Spinal cord (tissue), 10 donors: ENCODE results near the gene JAG1. TPM values are rescaled to one million over a fixed set of nuclear protein-coding genes. Genes with fewer than 3 reads are reported as not detected.

Source experiments
- DNase-seq, 6 donors: peaks; one replicate each; pipeline versions ENCODE4 v3.0.0 to v3.0.0-alpha.2; 2013 to 2015; ENCODE audit warnings: low spot score in 6 of 6, low read depth in 4 of 6
- H3K27ac ChIP-seq: one replicate; pipeline ENCODE4 v1.5.1; 2013; ENCODE audit warnings: low read depth, low read length, control low read depth
- H3K27me3 ChIP-seq: one replicate; pipeline ENCODE4 v1.6.1; 2013; ENCODE audit warnings: low read length; ENCODE audit not compliant: control insufficient read depth, insufficient read depth
- H3K36me3 ChIP-seq: one replicate; pipeline ENCODE4 v1.6.1; 2013; ENCODE audit warnings: low read length; ENCODE audit not compliant: control insufficient read depth, insufficient read depth
- H3K4me1 ChIP-seq: one replicate; pipeline ENCODE4 v1.6.1; 2013; ENCODE audit warnings: low read length; ENCODE audit not compliant: control insufficient read depth, insufficient read depth
- H3K4me3 ChIP-seq: one replicate; pipeline ENCODE4 v1.5.1; 2013; ENCODE audit warnings: low read depth, low read length, control low read depth
- H3K9me3 ChIP-seq: one replicate; pipeline ENCODE4 v1.6.1; 2013; ENCODE audit warnings: low read length; ENCODE audit not compliant: control insufficient read depth, insufficient read depth
- WGBS: methylation state at CpG from one replicate; pipeline ENCODE4 v1.1.5; 2013; ENCODE audit warnings: missing lambda C conversion rate; ENCODE audit not compliant: insufficient coverage; 5-methylcytosine and 5-hydroxymethylcytosine counted together
- polyA plus RNA-seq, 2 donors: library from polyadenylated mRNA; unstranded; fragments of 120-200 nt; gene quantifications; one replicate each; pipeline ENCODE4 v1.2.1, GENCODE V29; 2013; ENCODE audit not compliant: insufficient read length in 2 of 2
- total RNA-seq, 2 donors: library from RNA; depleted of rRNA in 1 of 2; stranded (reverse); fragments of 120-200 nt in 1 of 2; fragments of >200 nt in 1 of 2; gene quantifications; one replicate each; pipeline versions ENCODE4 v1.2.3 to v1.2.4, GENCODE V29; 2013 to 2014
- donor health status: healthy.

JAG1 gene
- total and polyA plus RNA-seq, 4 donors: 24.5 to 74.5 (median 47.3) TPM

DNA sequence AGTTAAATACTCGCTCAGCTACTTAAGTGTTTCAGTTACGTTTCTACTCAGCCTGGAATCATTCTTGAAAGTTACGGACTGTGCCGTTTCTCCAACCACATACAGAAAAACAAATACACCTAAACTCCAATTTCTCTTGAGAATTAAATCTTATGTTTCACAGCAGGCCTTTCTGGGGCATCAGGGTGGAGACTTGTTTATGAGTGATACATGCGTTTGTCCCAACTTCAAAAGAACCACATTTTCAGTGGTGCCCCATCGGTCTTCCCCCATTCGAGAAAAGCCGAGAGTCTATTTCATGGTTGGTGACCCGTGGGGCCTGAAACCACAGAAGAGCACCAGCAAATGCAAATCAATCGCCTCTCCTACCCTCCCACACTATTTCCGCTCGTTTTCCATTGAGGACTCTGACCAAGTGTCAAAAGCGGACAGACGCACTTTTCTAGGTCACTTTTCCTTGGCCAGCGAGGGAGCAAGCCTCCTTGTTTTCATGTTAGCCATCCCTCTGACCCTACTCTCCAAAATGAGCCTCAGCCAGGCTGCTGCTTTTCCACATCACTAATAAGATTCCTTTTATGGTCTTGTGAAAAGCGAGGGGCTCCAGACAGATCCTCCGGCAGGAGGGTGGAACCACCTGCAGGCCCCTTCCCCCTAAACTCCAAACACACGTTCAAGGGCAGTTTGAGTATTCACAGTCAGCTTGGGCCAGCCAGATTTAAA is 3.1 kb downstream of the JAG1 start:
- Histone ChIP-seq H3K27ac (peak overlapping the region; percentile 80), H3K4me1 (peaks cover 54% of the 10 kb centered on the region), H3K4me3 (peak overlapping the region; percentile 89), H3K36me3 (peaks cover 6% of the 10 kb centered on the region), H3K27me3 (peaks cover 12% of the 10 kb centered on the region), H3K9me3 (no peaks in the 10 kb centered on the region)
- WGBS: 38% methylated on average over 14 of the region's 18 CpGs
- peak in 1 of 6 donors; percentile 55 for DNase-seq

DNA sequence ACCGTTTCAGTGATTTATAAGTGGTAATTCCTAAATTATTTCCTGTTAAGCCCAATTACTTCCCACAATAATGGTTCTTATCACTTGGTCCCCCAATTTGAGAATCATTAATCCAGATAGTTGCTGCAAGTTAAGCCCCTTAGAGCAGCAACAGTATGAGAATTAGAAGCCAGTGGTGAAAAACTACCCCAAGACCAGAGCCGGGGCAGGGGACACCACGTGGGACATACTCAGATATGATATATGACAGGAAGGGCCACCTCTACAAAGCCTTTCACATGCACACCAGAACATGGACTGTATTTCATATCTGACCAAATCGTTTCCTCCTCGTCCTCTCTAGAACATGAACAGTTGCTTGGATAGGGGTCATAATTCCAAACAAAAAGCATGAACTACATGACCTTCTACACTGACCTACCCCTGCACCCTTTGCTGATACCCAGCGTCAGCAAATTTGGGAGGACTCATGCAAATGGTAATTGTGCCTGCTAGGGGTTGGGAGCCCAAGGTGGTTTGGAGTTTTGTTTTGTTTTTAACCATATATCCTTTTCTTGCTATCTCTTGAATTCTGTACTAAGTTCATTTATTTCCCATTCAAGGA is 3.9 kb downstream of the JAG1 start:
- WGBS: 54% methylated on average over 2 of the region's 6 CpGs
- peaks cover 12% of the 10 kb centered on the region for H3K27me3 ChIP-seq
- peaks cover 6% of the 10 kb centered on the region for H3K36me3 ChIP-seq
- H3K27ac ChIP-seq: no peak overlapping the region
- no peak for DNase-seq
- no peaks in the 10 kb centered on the region for H3K9me3 ChIP-seq
- no peak overlapping the region for H3K4me3 ChIP-seq
- peaks cover 54% of the 10 kb centered on the region for H3K4me1 ChIP-seq

DNA sequence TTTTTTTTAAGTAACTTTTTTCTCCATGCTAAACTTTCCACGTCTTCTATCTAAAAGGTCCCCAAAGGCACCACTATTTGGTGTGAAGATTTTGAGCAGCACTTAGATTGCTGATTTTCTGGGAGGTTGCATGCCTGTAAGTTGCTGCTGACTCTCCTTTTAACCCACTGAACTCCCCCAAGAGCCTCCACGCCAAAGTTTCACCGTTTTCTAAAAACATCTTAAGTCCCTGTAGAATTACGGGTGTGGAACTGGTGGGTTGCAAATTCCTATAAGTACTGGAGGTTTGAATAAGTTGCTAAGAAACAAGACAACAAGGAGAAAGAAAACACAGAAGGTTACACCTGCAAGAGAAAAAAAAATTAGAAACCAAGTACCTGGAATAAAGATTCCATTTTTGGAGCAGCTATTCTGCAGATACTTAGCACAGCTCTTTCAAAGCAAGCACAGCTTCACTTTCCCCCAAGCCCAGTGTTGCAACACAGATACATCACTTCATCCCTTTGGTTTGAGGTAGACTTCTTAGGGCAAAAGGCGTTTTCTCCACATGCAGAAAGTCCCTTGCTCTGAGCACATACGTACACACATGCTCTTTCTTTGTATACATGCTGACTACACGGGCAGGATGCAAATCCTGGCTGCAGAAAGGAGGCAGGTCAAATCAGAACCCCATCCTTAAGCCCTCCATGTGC is 5.0 kb downstream of the JAG1 start:
- Histone ChIP-seq H3K27me3 (peaks cover 12% of the 10 kb centered on the region), H3K4me1 (peaks cover 46% of the 10 kb centered on the region), H3K4me3 (no peak overlapping the region), H3K9me3 (no peaks in the 10 kb centered on the region), H3K27ac (no peak overlapping the region), H3K36me3 (peaks cover 6% of the 10 kb centered on the region)
- DNase-seq: no peak
- 85% methylated on average over 3 of the region's 7 CpGs for WGBS

DNA sequence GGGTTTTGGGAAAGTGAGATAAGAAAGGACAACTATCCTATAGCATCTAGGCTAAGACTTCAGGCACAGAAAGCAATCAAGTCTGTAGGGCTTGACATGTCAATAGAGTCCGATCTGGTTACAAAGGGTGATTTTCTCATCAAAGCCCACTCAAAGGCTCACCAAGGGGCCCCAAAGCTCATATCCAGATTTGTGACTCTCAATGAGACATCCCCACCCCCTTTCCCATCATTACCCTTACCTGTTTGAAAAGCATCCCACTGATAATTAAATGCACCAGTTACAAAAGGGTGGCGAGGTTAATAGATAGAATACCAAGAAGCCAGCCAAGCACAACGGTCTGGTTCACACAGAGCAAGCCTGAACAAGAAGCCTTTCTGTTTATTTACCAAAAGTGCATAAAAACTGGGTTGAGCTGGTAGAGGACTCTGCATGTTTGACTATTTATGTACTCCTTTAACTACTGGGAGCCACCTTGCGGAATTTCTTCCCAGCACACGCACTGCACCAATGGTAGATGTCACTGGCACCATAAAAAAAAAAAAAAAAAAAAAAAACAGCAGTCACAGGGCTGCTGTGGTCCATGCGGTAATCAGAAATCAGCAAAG is 6.1 kb downstream of the JAG1 start:
- 42% methylated on average over 2 of the region's 6 CpGs for WGBS

DNA sequence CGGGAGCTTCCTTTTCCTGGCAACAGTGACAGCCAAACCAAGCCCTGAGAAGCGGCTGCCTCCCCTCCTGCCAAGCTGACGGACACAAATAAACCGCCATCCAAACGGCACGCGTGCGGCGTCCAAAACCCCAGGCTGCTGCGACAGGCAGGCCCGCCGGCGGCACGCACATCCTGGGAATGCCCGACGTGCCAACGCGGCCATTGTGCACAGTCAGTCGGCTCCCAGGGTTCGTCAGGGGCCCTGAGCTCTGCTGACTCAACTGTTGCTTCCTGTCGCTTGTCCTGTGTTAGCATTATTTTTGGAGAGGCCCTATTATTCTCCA is 6.8 kb downstream of the JAG1 start:
- Histone ChIP-seq H3K36me3 (peaks cover 14% of the 10 kb centered on the region), H3K9me3 (no peaks in the 10 kb centered on the region), H3K27me3 (peaks cover 4% of the 10 kb centered on the region), H3K27ac (peak overlapping the region; percentile 45), H3K4me3 (no peak overlapping the region), H3K4me1 (peaks cover 32% of the 10 kb centered on the region)
- WGBS: 24% methylated on average over 20 of the region's 21 CpGs
- peak in 2 of 6 donors; percentile 86 to 90 for DNase-seq

More for the DNA sequence above, 6.1 kb downstream of the JAG1 start:
- no peak for DNase-seq
- peaks cover 12% of the 10 kb centered on the region for H3K36me3 ChIP-seq
- no peak overlapping the region for H3K4me3 ChIP-seq
- no peak overlapping the region for H3K27ac ChIP-seq
- H3K27me3 ChIP-seq: peaks cover 10% of the 10 kb centered on the region
- peaks cover 38% of the 10 kb centered on the region for H3K4me1 ChIP-seq
- no peaks in the 10 kb centered on the region for H3K9me3 ChIP-seq

DNA sequence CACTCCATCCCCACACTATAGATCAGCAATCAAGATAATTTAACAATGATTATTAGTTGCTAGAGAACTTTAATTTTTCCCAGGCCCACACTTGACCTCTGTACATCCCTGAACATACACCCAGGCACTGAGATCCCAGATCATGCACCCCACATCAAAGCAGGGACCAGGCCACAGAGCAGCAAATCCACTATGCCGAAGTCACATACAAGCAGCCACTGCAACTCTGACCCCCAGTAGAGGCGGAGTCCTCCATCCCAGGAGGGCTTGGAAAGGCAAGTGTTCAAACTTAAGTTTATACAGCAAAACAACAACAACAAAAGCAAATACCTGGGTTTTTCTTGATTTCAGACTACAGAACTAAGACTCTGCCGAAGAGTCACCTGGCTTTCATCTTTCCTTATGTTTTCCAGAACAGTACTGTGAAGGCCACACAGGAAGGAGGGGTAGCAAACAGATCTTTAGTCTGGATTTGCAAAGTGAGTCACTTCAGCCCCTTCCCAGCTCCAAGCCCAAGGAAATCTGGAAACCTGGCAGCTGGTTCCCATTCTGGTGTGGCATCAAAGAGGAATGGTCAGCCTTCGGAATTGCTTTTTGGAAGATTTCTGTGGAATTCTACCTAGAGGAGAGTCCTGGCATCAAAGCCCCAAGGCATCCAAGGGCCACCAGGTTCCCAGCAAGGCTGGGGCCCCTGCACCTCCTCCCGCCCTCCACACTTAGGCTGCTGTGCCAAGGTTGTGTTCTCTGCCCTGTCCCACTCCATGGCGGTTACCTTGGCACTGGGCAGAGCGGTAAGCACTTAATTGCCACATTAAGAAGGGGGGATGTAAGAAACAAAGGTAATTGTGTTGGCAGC is 7.3 kb downstream of the JAG1 start:
- Histone ChIP-seq H3K27me3 (no peaks in the 10 kb centered on the region), H3K4me1 (peaks cover 26% of the 10 kb centered on the region), H3K4me3 (no peak overlapping the region), H3K27ac (peak overlapping the region; percentile 45), H3K36me3 (peaks cover 16% of the 10 kb centered on the region), H3K9me3 (no peaks in the 10 kb centered on the region)
- no peak for DNase-seq
- WGBS: 59% methylated on average over 4 of the region's 7 CpGs

DNA sequence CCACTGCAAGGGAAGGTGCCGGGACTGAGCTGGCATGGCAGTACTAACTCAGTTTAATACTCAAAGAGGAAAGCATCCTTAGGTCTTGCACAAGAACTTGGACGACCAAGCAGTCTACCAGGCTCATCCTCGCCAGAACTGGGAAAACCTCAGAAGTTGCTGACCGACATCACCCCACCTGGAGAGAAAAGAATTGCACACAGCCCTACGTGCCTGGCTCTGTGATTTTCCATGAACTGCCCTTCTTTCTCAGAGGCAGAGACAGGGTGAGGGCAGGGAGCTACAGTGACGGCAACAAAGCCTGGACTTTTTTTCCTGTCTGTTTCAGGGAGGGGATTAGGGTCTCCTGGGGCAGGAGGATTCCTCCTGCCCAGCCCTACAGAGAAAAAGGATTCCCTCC is 8.0 kb downstream of the JAG1 start:
- Histone ChIP-seq H3K4me3 (no peak overlapping the region), H3K36me3 (peaks cover 17% of the 10 kb centered on the region), H3K27me3 (no peaks in the 10 kb centered on the region), H3K9me3 (no peaks in the 10 kb centered on the region), H3K4me1 (peaks cover 21% of the 10 kb centered on the region), H3K27ac (no peak overlapping the region)
- WGBS: 67% methylated on average over 3 of the region's 6 CpGs
- DNase-seq: no peak

DNA sequence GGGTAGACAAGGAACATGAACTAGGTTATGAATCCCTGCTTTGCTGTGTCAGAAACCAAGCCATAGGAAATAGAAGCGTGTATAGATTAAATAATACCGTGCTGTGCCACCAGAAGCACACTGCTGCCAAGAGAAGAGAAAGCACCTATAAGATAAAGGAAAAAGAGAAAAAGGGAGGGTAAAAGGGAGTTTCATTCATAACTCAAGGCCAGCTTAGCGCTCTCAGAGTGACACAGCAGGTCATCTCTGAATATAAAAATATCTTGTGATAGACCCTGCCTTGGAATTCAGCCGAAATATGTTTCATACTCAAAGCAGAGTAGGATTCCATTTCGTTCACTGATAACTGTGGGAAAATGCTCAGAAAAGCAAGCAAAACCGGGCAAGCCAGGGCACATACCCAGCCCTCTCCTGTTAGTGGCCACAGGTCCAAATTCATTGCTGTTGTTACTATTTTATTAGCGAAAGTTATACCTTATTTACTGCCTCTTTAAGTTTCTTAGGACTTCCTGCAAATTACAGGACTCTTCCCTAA is 8.7 kb downstream of the JAG1 start:
- Histone ChIP-seq H3K9me3 (no peaks in the 10 kb centered on the region), H3K36me3 (peaks cover 22% of the 10 kb centered on the region), H3K27me3 (no peaks in the 10 kb centered on the region), H3K4me3 (no peak overlapping the region), H3K27ac (no peak overlapping the region), H3K4me1 (peaks cover 19% of the 10 kb centered on the region)
- peak in 2 of 6 donors; percentile 19 to 53 for DNase-seq
- whole genome bisulfite sequencing: 68% methylated on average over 5 of the region's 7 CpGs

DNA sequence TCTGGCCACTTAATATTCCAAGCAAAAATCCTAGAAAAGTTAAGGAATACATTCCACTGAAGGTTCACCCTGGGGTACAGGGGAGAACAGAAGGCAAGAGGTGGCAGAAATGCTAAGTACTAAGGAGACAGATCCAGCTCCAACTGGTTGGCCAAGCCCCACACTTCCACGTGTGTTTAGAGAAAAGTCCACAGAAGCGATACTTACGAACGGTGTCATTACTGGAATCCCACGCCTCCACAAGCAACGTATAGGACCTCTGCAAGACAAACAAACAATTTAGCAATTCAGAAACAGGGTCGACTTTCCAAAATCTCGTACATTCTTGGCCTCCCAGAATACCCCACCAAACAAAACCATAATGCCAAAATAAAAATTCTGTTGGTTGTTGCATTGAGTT is 10.0 kb downstream of the JAG1 start:
- 95% methylated on average over 5 of the region's 8 CpGs for WGBS
- H3K4me3 ChIP-seq: no peak overlapping the region
- no peak for DNase-seq
- no peaks in the 10 kb centered on the region for H3K27me3 ChIP-seq
- H3K27ac ChIP-seq: no peak overlapping the region
- peaks cover 24% of the 10 kb centered on the region for H3K36me3 ChIP-seq
- no peaks in the 10 kb centered on the region for H3K9me3 ChIP-seq
- peaks cover 19% of the 10 kb centered on the region for H3K4me1 ChIP-seq
